ENCODE measurements around the gene TIMD4.

- TF ChIP-seq POLR2A (IDR thresholded peaks at IDR 0.05; ENCODE audit: low read depth, low read length) (no peak), TAF1 (IDR thresholded peaks at IDR 0.05; ENCODE audit: borderline replicate concordance, low read depth, low read length) (no peak), POLR2AphosphoS5 (IDR thresholded peaks at IDR 0.05; ENCODE audit: low read depth, low read length) (no peak)
Measured at GRCh38 chr5:156956321-156956720, 6.7 kb downstream of the TIMD4 start.

Data from GM12892 (cell line).